Type B pancreatic cell (in vitro differentiated cells): ENCODE results near the gene RUNX1. TPM values are rescaled to one million over a fixed set of nuclear protein-coding genes. Genes with fewer than 3 reads are reported as not detected.

Experiments
- DNase-seq: peaks from one replicate; pipeline ENCODE4 v3.0.0; 2021; ENCODE audit warnings: mixed read lengths; ENCODE audit not compliant: unreplicated experiment; ENCODE audit errors: extremely low spot score
- H3K27ac Mint-ChIP-seq: 2 replicates; pipeline ENCODE4 v1.8.0; 2021; ENCODE audit warnings: mild to moderate bottlenecking, mixed read lengths
- H3K27me3 Mint-ChIP-seq: 2 replicates; pipeline ENCODE4 v1.8.0; 2021; ENCODE audit warnings: mixed read lengths
- H3K36me3 Mint-ChIP-seq: 2 replicates; pipeline ENCODE4 v1.8.0; 2021; ENCODE audit warnings: mixed read lengths
- H3K4me1 Mint-ChIP-seq: one replicate; pipeline ENCODE4 v1.8.0; 2021; ENCODE audit warnings: mixed read lengths; ENCODE audit not compliant: unreplicated experiment
- H3K4me3 Mint-ChIP-seq: 2 replicates; pipeline ENCODE4 v1.8.0; 2021; ENCODE audit warnings: mild to moderate bottlenecking, mixed read lengths
- H3K9me3 Mint-ChIP-seq: 2 replicates; pipeline ENCODE4 v1.8.0; 2021; ENCODE audit warnings: mixed read lengths
- total RNA-seq: library from RNA; stranded (reverse); gene quantifications from 2 replicates; pipeline ENCODE4 v1.2.1, GENCODE V29; 2021; ENCODE audit warnings: low replicate concordance
- TF ChIP-seq, protein P1 (sequence below): fragments of 200-600 bp; sonication (generic); conservative IDR thresholded peaks from 2 replicates; pipeline ENCODE4 v1.5.0; 2021; ENCODE audit warnings: antibody characterized with exemption, mild to moderate bottlenecking

RUNX1 gene
- total RNA-seq, 1 donor from 2014 or later, result 11.9 TPM

- H3K36me3 Mint-ChIP-seq, result no peaks in the 10 kb centered on the region
- H3K4me3 Mint-ChIP-seq, result no peak overlapping the region
- no peak for DNase-seq
- no peaks in the 10 kb centered on the region for H3K9me3 Mint-ChIP-seq
- H3K27me3 Mint-ChIP-seq, result peaks cover 2% of the 10 kb centered on the region
- no peak overlapping the region for H3K27ac Mint-ChIP-seq
- TF ChIP-seq, protein P1, sequence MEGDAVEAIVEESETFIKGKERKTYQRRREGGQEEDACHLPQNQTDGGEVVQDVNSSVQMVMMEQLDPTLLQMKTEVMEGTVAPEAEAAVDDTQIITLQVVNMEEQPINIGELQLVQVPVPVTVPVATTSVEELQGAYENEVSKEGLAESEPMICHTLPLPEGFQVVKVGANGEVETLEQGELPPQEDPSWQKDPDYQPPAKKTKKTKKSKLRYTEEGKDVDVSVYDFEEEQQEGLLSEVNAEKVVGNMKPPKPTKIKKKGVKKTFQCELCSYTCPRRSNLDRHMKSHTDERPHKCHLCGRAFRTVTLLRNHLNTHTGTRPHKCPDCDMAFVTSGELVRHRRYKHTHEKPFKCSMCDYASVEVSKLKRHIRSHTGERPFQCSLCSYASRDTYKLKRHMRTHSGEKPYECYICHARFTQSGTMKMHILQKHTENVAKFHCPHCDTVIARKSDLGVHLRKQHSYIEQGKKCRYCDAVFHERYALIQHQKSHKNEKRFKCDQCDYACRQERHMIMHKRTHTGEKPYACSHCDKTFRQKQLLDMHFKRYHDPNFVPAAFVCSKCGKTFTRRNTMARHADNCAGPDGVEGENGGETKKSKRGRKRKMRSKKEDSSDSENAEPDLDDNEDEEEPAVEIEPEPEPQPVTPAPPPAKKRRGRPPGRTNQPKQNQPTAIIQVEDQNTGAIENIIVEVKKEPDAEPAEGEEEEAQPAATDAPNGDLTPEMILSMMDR, result no peak
- no peaks in the 10 kb centered on the region for H3K4me1 Mint-ChIP-seq
Measured at GRCh38 chr21:35007348-35007747, 41.8 kb downstream of the RUNX1 start.

GRCh38 chr21:35006771-35007170 is 42.3 kb downstream of the RUNX1 start:
- Mint-ChIP-seq H3K4me3 (no peak overlapping the region), H3K36me3 (no peaks in the 10 kb centered on the region), H3K4me1 (no peaks in the 10 kb centered on the region), H3K27ac (no peak overlapping the region), H3K9me3 (no peaks in the 10 kb centered on the region), H3K27me3 (peaks cover 2% of the 10 kb centered on the region)
- DNase-seq, result no peak
- TF ChIP-seq, protein P1, result no peak

GRCh38 chr21:35006248-35006647 is 42.9 kb downstream of the RUNX1 start:
- Mint-ChIP-seq H3K27ac (no peak overlapping the region), H3K4me1 (no peaks in the 10 kb centered on the region), H3K9me3 (no peaks in the 10 kb centered on the region), H3K27me3 (no peaks in the 10 kb centered on the region), H3K4me3 (no peak overlapping the region), H3K36me3 (no peaks in the 10 kb centered on the region)
- TF ChIP-seq, protein P1, result no peak
- no peak for DNase-seq

DNA sequence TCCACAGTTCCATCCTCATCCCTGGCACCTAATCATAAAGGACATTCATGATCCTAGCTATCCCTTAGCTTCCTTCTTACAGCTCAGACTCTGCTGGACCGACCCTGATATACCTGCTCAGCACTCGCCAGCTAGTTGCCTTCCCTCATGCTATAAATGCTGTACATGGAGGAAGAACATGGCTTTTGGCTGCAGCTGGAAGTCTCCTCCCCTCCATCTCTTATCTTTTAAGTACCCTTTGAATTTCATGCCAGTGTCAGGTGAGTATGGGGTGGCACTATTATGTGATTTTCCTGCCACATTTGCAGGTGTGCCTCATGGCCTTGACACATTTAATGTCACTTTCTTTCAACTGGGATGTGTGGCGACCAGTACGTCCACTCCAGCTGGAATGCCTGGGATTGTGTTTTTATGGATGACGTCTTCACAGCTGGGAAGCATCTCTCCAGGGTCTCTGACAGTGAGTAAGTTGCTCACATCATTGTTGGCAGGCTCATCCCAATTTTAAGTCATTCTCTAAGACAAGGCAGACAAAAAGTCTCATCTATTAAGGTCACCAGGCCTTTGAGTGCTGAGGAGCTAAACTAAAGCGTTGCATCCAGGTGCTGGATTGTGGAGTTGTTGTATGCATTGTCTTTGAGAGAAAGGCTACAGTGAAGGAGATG is 43.4 kb downstream of the RUNX1 start:
- no peaks in the 10 kb centered on the region for H3K27me3 Mint-ChIP-seq
- no peak overlapping the region for H3K4me3 Mint-ChIP-seq
- TF ChIP-seq, protein P1, result no peak
- H3K9me3 Mint-ChIP-seq, result no peaks in the 10 kb centered on the region
- no peaks in the 10 kb centered on the region for H3K4me1 Mint-ChIP-seq
- no peak for DNase-seq
- H3K36me3 Mint-ChIP-seq, result no peaks in the 10 kb centered on the region
- no peak overlapping the region for H3K27ac Mint-ChIP-seq

DNA sequence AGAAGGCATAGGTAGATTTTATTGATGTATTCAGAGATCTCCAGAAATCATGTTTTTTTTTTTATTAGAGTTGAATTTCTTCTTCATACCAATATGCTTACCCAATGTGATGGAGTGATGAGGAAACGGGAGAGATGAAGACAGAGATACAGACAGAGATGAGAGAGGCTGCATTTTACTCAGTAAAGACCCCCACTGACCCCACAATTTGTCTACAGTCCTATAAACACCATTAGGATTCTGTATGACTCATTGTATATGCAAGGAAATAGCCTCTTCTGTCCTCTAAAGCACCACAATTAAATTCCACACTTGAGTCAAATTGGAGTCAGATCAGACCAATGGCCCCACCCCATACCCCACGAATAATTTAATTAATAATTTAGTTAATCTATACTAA is 44.0 kb downstream of the RUNX1 start:
- Mint-ChIP-seq H3K4me1 (no peaks in the 10 kb centered on the region), H3K36me3 (no peaks in the 10 kb centered on the region), H3K9me3 (no peaks in the 10 kb centered on the region), H3K27me3 (no peaks in the 10 kb centered on the region), H3K27ac (no peak overlapping the region), H3K4me3 (no peak overlapping the region)
- no peak for DNase-seq
- TF ChIP-seq, protein P1, result no peak
